ENCODE measurements around the gene SLC23A2. TPM values are rescaled to one million over a fixed set of nuclear protein-coding genes. Genes with fewer than 3 reads are reported as not detected.
A peak's percentile ranks its signal among the peaks of the same experiment; 100 is the strongest.

SLC23A2 gene
- total and polyA plus RNA-seq, 4 donors, result 9.1 to 48.4 (median 14.7) TPM

GRCh38 chr20:5002077-5002413, 735 bp upstream of the SLC23A2 start:
- Histone ChIP-seq H3K4me3 (ENCODE audit: low read depth in 1 of 3, low read length in 3 of 3) (peak overlapping the region in 1 of 3 donors; percentile 96), H3K27ac (ENCODE audit: low read depth in 1 of 2, low read length in 2 of 2) (peak overlapping the region; percentile 36 to 76), H3K27me3 (ENCODE audit: control insufficient read depth in 4 of 4, insufficient read depth in 4 of 4, low read length in 3 of 4) (no peaks in the 10 kb centered on the region), H3K4me1 (ENCODE audit: control insufficient read depth in 4 of 4, insufficient read depth in 4 of 4, low read length in 3 of 4) (peaks cover 2 to 21% (median 9%) of the 10 kb centered on the region in 4 donors), H3K9ac (ENCODE audit: low read depth in 1 of 2, low read length in 2 of 2) (peak overlapping the region in 1 of 2 donors; percentile 56), H3K9me3 (ENCODE audit: control insufficient read depth in 4 of 4, low read length in 3 of 4) (no peaks in the 10 kb centered on the region), H3K36me3 (ENCODE audit: control insufficient read depth in 4 of 4, insufficient read depth in 3 of 4, low read depth in 1 of 4, low read length in 3 of 4) (no peaks in the 10 kb centered on the region)
- no peak for DNase-seq (ENCODE audit: low spot score)
- 55% methylated on average over 5 of the region's 5 CpGs for WGBS
- TF ChIP-seq ATF3 (IDR thresholded peaks at IDR 0.05) (no peak), GABPA (IDR thresholded peaks at IDR 0.05 in 1 of 2, conservative IDR thresholded peaks at IDR 0.05 in 1 of 2) (no peak), ZBTB33 (IDR thresholded peaks at IDR 0.05) (no peak), MAX (IDR thresholded peaks at IDR 0.05) (no peak), FOXA1 (IDR thresholded peaks at IDR 0.05) (no peak), FOXA2 (IDR thresholded peaks at IDR 0.05) (no peak), EGR1 (IDR thresholded peaks at IDR 0.05; ENCODE audit: low read depth in 2 of 2) (no peak), NR2F2 (IDR thresholded peaks at IDR 0.05) (no peak), JUND (IDR thresholded peaks at IDR 0.05) (no peak), TAF1 (conservative IDR thresholded peaks at IDR 0.05) (no peak), RAD21 (IDR thresholded peaks at IDR 0.05) (no peak), CTCF (IDR thresholded peaks at IDR 0.05; ENCODE audit: low read depth, low read length, missing input control) (no peak), YY1 (IDR thresholded peaks at IDR 0.05) (no peak), REST (IDR thresholded peaks at IDR 0.05) (no peak), HNF4A (conservative IDR thresholded peaks at IDR 0.05) (no peak), RXRA (IDR thresholded peaks at IDR 0.05) (no peak), SP1 (IDR thresholded peaks at IDR 0.05) (no peak), HNF4G (IDR thresholded peaks at IDR 0.05) (no peak)

Data from liver (tissue), 9 donors.